ENCODE results near the gene BCL2L11. TPM values are rescaled to one million over a fixed set of nuclear protein-coding genes. Genes with fewer than 3 reads are reported as not detected.

BCL2L11 gene
- total and polyA plus RNA-seq, 9 of the 15 experiments (the other 6 are each of a cell fraction or from before 2014, with no cell fraction given): 2.2 to 18.8 (median 5.0) TPM

GRCh38 chr2:111168528-111169239 lies 48.0 kb downstream of the BCL2L11 start (continued):
- TF ChIP-seq SAFB2 (IDR thresholded peaks at IDR 0.05; ENCODE audit: borderline replicate concordance, low read depth, low read length, severe bottlenecking) (no peak), PML (IDR thresholded peaks at IDR 0.05; ENCODE audit: low read length) (peak; percentile 22; the same call in 1 of the 2 replicates), PBX2 (CRISPR knock-in tag; IDR thresholded peaks at IDR 0.05; ENCODE audit: low read depth) (no peak), PBX2 (tag; conservative IDR thresholded peaks at IDR 0.05; ENCODE audit: low read depth) (peak; percentile 73), C11orf30 (IDR thresholded peaks at IDR 0.05; ENCODE audit: low read depth) (peak; percentile 96), BACH1 (tag; IDR thresholded peaks at IDR 0.05) (peak; percentile 97), SIN3A (IDR thresholded peaks at IDR 0.05; ENCODE audit: borderline replicate concordance in 2 of 2, control insufficient read depth in 1 of 2, low read depth in 2 of 2, low read length in 2 of 2) (no peak), ZC3H4 (CRISPR knock-in tag; IDR thresholded peaks at IDR 0.05; ENCODE audit: borderline replicate concordance) (no peak), L3MBTL2 (IDR thresholded peaks at IDR 0.05) (no peak), PKNOX1 (IDR thresholded peaks at IDR 0.05) (peak; percentile 61), TCF3 (CRISPR knock-in tag; IDR thresholded peaks at IDR 0.05) (peak; percentile 72), ZNF316 (IDR thresholded peaks at IDR 0.05) (peak; percentile 96), MAFG (tag; conservative IDR thresholded peaks at IDR 0.05) (peak; percentile 95), TBL1XR1 (IDR thresholded peaks at IDR 0.05; ENCODE audit: low read length in 2 of 2) (peak; percentile 34 to 83; a peak in 2 of 4 replicates), JUND (IDR thresholded peaks at IDR 0.05; ENCODE audit: borderline replicate concordance, low read depth, low read length) (peak; percentile 93), JUND (tag; IDR thresholded peaks at IDR 0.05; ENCODE audit: borderline replicate concordance, low read depth, low read length) (peak; percentile 83; the same call in 2 of the 3 replicates), CEBPZ (IDR thresholded peaks at IDR 0.05; ENCODE audit: borderline replicate concordance, low read depth, low read length) (no peak), NR2C1 (IDR thresholded peaks at IDR 0.05) (no peak), NR2C1 (tag; IDR thresholded peaks at IDR 0.05) (0 out of 2 replicates have a peak, but pooled peaks have one; percentile 15), EP400 (IDR thresholded peaks at IDR 0.05) (peak; percentile 42; the same call in 1 of the 2 replicates), TAL1 (IDR thresholded peaks at IDR 0.05) (peak; percentile 63), SMAD4 (CRISPR knock-in tag; conservative IDR thresholded peaks at IDR 0.05) (peak; percentile 71; the same call in 1 of the 2 replicates)
